B cell (primary cell): ENCODE measurements around the gene IRS2. TPM values are rescaled to one million over a fixed set of nuclear protein-coding genes. Genes with fewer than 3 reads are reported as not detected.

ENCODE experiments used
- ATAC-seq: fragments of 200-7000 bp; cut with Tn5 transposase; one replicate; pipeline ENCODE4 v1.10.0; 2021; ENCODE audit warnings: low read depth, mild to moderate bottlenecking, moderate number of reproducible peaks, moderate library complexity
- CTCF ChIA-PET: fragments of 350-600 bp; sonication (Branson Sonifier 250); formaldehyde crosslinking; loops from one replicate; lab custom pipeline; 2021; ENCODE audit warnings: antibody characterized with exemption, inconsistent platforms; lab: Charles Lee
- POLR2A ChIA-PET: fragments of 350-600 bp; sonication (Branson Sonifier 250); formaldehyde crosslinking; loops from one replicate; lab custom pipeline; 2021; ENCODE audit warnings: antibody characterized with exemption; lab: Charles Lee
- DNase-seq: peaks from one replicate; pipeline ENCODE4 v3.0.0; 2013
- H2AFZ ChIP-seq: 2 replicates; pipeline ENCODE4 v1.6.1; 2012; ENCODE audit warnings: mild to moderate bottlenecking, low read depth, low read length; ENCODE audit not compliant: insufficient read depth, poor library complexity, severe bottlenecking
- H3K27ac ChIP-seq, 2 donors: 1 replicate in 1 of 2; 2 replicates in 1 of 2; pipeline ENCODE4 v1.5.1; 2012 to 2013; ENCODE audit warnings: low read length in 2 of 2, mild to moderate bottlenecking in 2 of 2, moderate library complexity in 1 of 2
- H3K27me3 ChIP-seq, 4 experiments: fragments of 200-600 bp in 1 of 4; sonication (generic) in 1 of 4; replicated peaks in 1 of 4; 1 replicate in 2 of 4; 2 replicates in 2 of 4; pipeline versions ENCODE4 v1.6.1 to v1.7.0; 2013 to 2016; ENCODE audit warnings: low read length in 3 of 4, mild to moderate bottlenecking in 2 of 4, mixed read lengths in 1 of 4, moderate library complexity in 1 of 4; ENCODE audit not compliant: insufficient read depth in 4 of 4, control insufficient read depth in 3 of 4; ENCODE audit errors: control extremely low read depth in 1 of 4
- H3K36me3 ChIP-seq, 2 experiments: replicated peaks in 1 of 2; 1 replicate in 1 of 2; 2 replicates in 1 of 2; pipeline versions ENCODE4 v1.6.1 to v1.7.1; 2013; ENCODE audit warnings: low read length in 1 of 2; ENCODE audit not compliant: insufficient read depth in 2 of 2, control insufficient read depth in 1 of 2; ENCODE audit errors: control extremely low read depth in 1 of 2, extremely low read depth in 1 of 2
- H3K4me1 ChIP-seq, 2 donors: fragments of 200-600 bp in 1 of 2; sonication (generic) in 1 of 2; 1 replicate in 1 of 2; 2 replicates in 1 of 2; pipeline versions ENCODE4 v1.5.1 to v1.6.1; 2013 to 2017; ENCODE audit warnings: low read length in 2 of 2; ENCODE audit not compliant: control insufficient read depth in 2 of 2, insufficient read depth in 2 of 2
- H3K4me2 ChIP-seq: replicated peaks from 2 replicates; pipeline ENCODE3; 2012; ENCODE audit warnings: mild to moderate bottlenecking, low read depth, low read length; ENCODE audit not compliant: poor library complexity, severe bottlenecking
- H3K4me3 ChIP-seq, 5 experiments: fragments of 200-600 bp in 1 of 5; sonication (generic) in 1 of 5; 1 replicate in 3 of 5; 2 replicates in 2 of 5; pipeline versions ENCODE4 v1.5.1 to v1.7.0; 2011 to 2016; ENCODE audit warnings: low read length in 4 of 5, mild to moderate bottlenecking in 4 of 5, low read depth in 2 of 5, control low read depth in 1 of 5, moderate library complexity in 1 of 5; ENCODE audit not compliant: insufficient read depth in 1 of 5; ENCODE audit errors: control extremely low read depth in 1 of 5, extremely low read depth in 1 of 5
- H3K79me2 ChIP-seq: fragments of 200-600 bp; sonication (generic); one replicate; pipeline ENCODE4 v1.6.0; 2016; ENCODE audit warnings: low read length; ENCODE audit not compliant: control insufficient read depth, insufficient read depth
- H3K9ac ChIP-seq: fragments of 200-600 bp; sonication (generic); 2 replicates; pipeline ENCODE4 v1.6.1; 2017; ENCODE audit warnings: mild to moderate bottlenecking, low read length, moderate library complexity
- H3K9me3 ChIP-seq, 3 donors: one replicate each; pipeline versions ENCODE4 v1.6.1 to v1.7.1; 2013; ENCODE audit warnings: low read length in 2 of 3; ENCODE audit not compliant: control insufficient read depth in 2 of 3, insufficient read depth in 1 of 3; ENCODE audit errors: control extremely low read depth in 1 of 3
- H4K20me1 ChIP-seq: 2 replicates; pipeline ENCODE4 v1.6.0; 2012; ENCODE audit warnings: mild to moderate bottlenecking, low read length; ENCODE audit not compliant: insufficient read depth, control insufficient read depth, poor library complexity, severe bottlenecking
- H3K27ac Mint-ChIP-seq: one replicate; pipeline ENCODE4 v1.8.0; 2021; ENCODE audit warnings: mixed read lengths
- H3K27me3 Mint-ChIP-seq: one replicate; pipeline ENCODE4 v1.8.0; 2021; ENCODE audit warnings: mixed read lengths
- H3K4me1 Mint-ChIP-seq: one replicate; pipeline ENCODE4 v1.8.0; 2021; ENCODE audit warnings: mixed read lengths
- H3K4me3 Mint-ChIP-seq: one replicate; pipeline ENCODE4 v1.8.0; 2021; ENCODE audit warnings: mixed read lengths
- H3K9me3 Mint-ChIP-seq: one replicate; pipeline ENCODE4 v1.8.0; 2022; ENCODE audit warnings: mixed read lengths; ENCODE audit not compliant: insufficient read depth
- CTCF ChIP-seq: fragments of 200-600 bp; IDR thresholded peaks from one replicate; pipeline ENCODE4 v1.8.0; 2022; ENCODE audit warnings: antibody characterized with exemption, mild to moderate bottlenecking
- EZH2 ChIP-seq: IDR thresholded peaks from 2 replicates; pipeline ENCODE4 v1.6.1; 2012; ENCODE audit warnings: borderline replicate concordance, low read depth, mild to moderate bottlenecking, moderate library complexity, low read length; ENCODE audit not compliant: insufficient read depth, poor library complexity, severe bottlenecking
- WGBS: methylation state at CpG from one replicate; pipeline ENCODE4 v1.1.5; 2013; ENCODE audit warnings: missing lambda C conversion rate; ENCODE audit not compliant: insufficient coverage; 5-methylcytosine and 5-hydroxymethylcytosine counted together
- intact Hi-C: fragments of 100-400 bp; cut with micrococcal nuclease; formaldehyde crosslinking; loops from one replicate; pipeline ENCODE4 v1.10.0; 2022
- polyA minus RNA-seq: library from RNA; depleted of rRNA, polyadenylated mRNA; stranded (reverse); fragments of >200 nt; gene quantifications from 2 replicates; pipeline ENCODE4 v1.2.3, GENCODE V29; 2012
- polyA plus RNA-seq: library from polyadenylated mRNA; depleted of rRNA; stranded (reverse); fragments of >200 nt; gene quantifications from 2 replicates; pipeline ENCODE4 v1.2.3, GENCODE V29; 2012
- total RNA-seq, 2 donors: library from RNA; stranded (reverse); fragments of 120-200 nt in 1 of 2; gene quantifications; 1 replicate in 1 of 2; 2 replicates in 1 of 2; pipeline versions ENCODE4 v1.2.3 to v1.2.4, GENCODE V29; 2013 to 2022

Gene IRS2
- 26.9 and 27.7 TPM in 2 replicates for total RNA-seq
- total RNA-seq (2013) = 3.7 TPM
- polyA plus RNA-seq = 5.8 and 17.5 TPM in 2 replicates
- 22.6 and 43.1 TPM in 2 replicates for polyA minus RNA-seq

GRCh38 chr13:109786457-109787134 is at the start of gene IRS2:
TSS of gene IRS2 (minus strand) at chr13:109786583. CDS start at chr13:109786053, 530 bp downstream.
- Mint-ChIP-seq H3K4me1 (peaks cover 8% of the 10 kb centered on the region), H3K27me3 (peaks cover 11% of the 10 kb centered on the region), H3K27ac (peak within 1 kb of the TSS; percentile 93), H3K9me3 (no peaks in the 10 kb centered on the region), H3K4me3 (peak within 1 kb of the TSS; percentile 88)
- WGBS = under 1% methylated on average over 90 of the region's 98 CpGs
- DNase-seq (peak; percentile 97), ATAC-seq (peak; percentile 83)
- H3K79me2 ChIP-seq = peaks cover 15% of the 10 kb centered on the region
- peak within 1 kb of the TSS; percentile 88 for H2AFZ ChIP-seq
- peaks cover 0 to 16% (median 0%) of the 10 kb centered on the region in 3 donors for H3K9me3 ChIP-seq
- H3K9ac ChIP-seq = peak within 1 kb of the TSS; percentile 72
- CTCF ChIA-PET = interaction anchor here (0.8 kb wide), 1 partner anchor 624 kb away, joined by 3 read pairs; no protein-coding TSS in a partner anchor
- peak within 1 kb of the TSS; percentile 97 for H3K4me2 ChIP-seq
- peaks cover 0 to 11% (median 0%) of the 10 kb centered on the region in 4 experiments for H3K27me3 ChIP-seq
- POLR2A ChIA-PET = interaction anchor here (0.6 to 1.0 kb wide), 3 partner anchors 129 to 685 kb away, joined by 3 to 5 read pairs (median 3); no protein-coding TSS in a partner anchor
- TF ChIP-seq EZH2 (no peak), CTCF (no peak)
- no peaks in the 10 kb centered on the region for H3K36me3 ChIP-seq
- H3K4me3 ChIP-seq = peak within 1 kb of the TSS; percentile 52 to 72 (median 70)
- intact Hi-C loops = loop anchor here (2.0 to 10.0 kb wide), 6 partner anchors 624 to 1569 kb away; partner anchors contain the start of genes ABHD13, ANKRD10, ING1 and LIG4
- peak within 1 kb of the TSS; percentile 44 to 72 for H3K27ac ChIP-seq
- H4K20me1 ChIP-seq = peaks cover 32% of the 10 kb centered on the region
- peaks cover 3 to 13% of the 10 kb centered on the region in 2 donors for H3K4me1 ChIP-seq
